ENCODE measurements around the gene CLDN24. TPM values are rescaled to one million over a fixed set of nuclear protein-coding genes. Genes with fewer than 3 reads are reported as not detected.

Gene CLDN24
- total RNA-seq, 1 donor from 2014 or later: not detected

GRCh38 chr4:183356931-183357675 is 34.9 kb upstream of the CLDN24 start:
- Histone ChIP-seq H3K27me3 (ENCODE audit: control insufficient read depth in 3 of 3, insufficient read depth in 3 of 3, low read length in 3 of 3) (peaks cover 0 to 6% (median 0%) of the 10 kb centered on the region in 3 donors), H3K36me3 (ENCODE audit: control insufficient read depth in 3 of 3, insufficient read depth in 3 of 3, low read length in 3 of 3) (no peaks in the 10 kb centered on the region), H3K27ac (ENCODE audit: low read depth, low read length) (no peak overlapping the region), H3K4me1 (ENCODE audit: control insufficient read depth in 3 of 3, insufficient read depth in 3 of 3, low read length in 3 of 3) (no peaks in the 10 kb centered on the region), H3K4me3 (ENCODE audit: low read length in 3 of 3) (no peak overlapping the region), H3K9ac (ENCODE audit: low read depth in 1 of 3, low read length in 3 of 3) (no peak overlapping the region), H3K9me3 (ENCODE audit: control insufficient read depth in 3 of 3, low read length in 3 of 3) (no peaks in the 10 kb centered on the region)

GRCh38 chr4:183356173-183356830 is 34.1 kb upstream of the CLDN24 start:
- Histone ChIP-seq H3K36me3 (ENCODE audit: control insufficient read depth in 3 of 3, insufficient read depth in 3 of 3, low read length in 3 of 3) (no peaks in the 10 kb centered on the region), H3K4me1 (ENCODE audit: control insufficient read depth in 3 of 3, insufficient read depth in 3 of 3, low read length in 3 of 3) (no peaks in the 10 kb centered on the region), H3K9me3 (ENCODE audit: control insufficient read depth in 3 of 3, low read length in 3 of 3) (no peaks in the 10 kb centered on the region), H3K9ac (ENCODE audit: low read depth in 1 of 3, low read length in 3 of 3) (no peak overlapping the region), H3K27ac (ENCODE audit: low read depth, low read length) (no peak overlapping the region), H3K27me3 (ENCODE audit: control insufficient read depth in 3 of 3, insufficient read depth in 3 of 3, low read length in 3 of 3) (peaks cover 0 to 6% (median 0%) of the 10 kb centered on the region in 3 donors), H3K4me3 (ENCODE audit: low read length in 3 of 3) (no peak overlapping the region)

- H3K27me3 ChIP-seq (ENCODE audit: control insufficient read depth in 3 of 3, insufficient read depth in 3 of 3, low read length in 3 of 3): peaks cover 0 to 10% (median 0%) of the 10 kb centered on the region in 3 donors
- H3K4me3 ChIP-seq (ENCODE audit: low read length in 3 of 3): no peak overlapping the region
- H3K4me1 ChIP-seq (ENCODE audit: control insufficient read depth in 3 of 3, insufficient read depth in 3 of 3, low read length in 3 of 3): no peaks in the 10 kb centered on the region
- H3K9me3 ChIP-seq (ENCODE audit: control insufficient read depth in 3 of 3, low read length in 3 of 3): no peaks in the 10 kb centered on the region
- H3K27ac ChIP-seq (ENCODE audit: low read depth, low read length): no peak overlapping the region
- H3K36me3 ChIP-seq (ENCODE audit: control insufficient read depth in 3 of 3, insufficient read depth in 3 of 3, low read length in 3 of 3): no peaks in the 10 kb centered on the region
- no peak overlapping the region for H3K9ac ChIP-seq (ENCODE audit: low read depth in 1 of 3, low read length in 3 of 3)
Measured at GRCh38 chr4:183355405-183355804, 33.2 kb upstream of the CLDN24 start.

- no peaks in the 10 kb centered on the region for H3K4me1 ChIP-seq (ENCODE audit: control insufficient read depth in 3 of 3, insufficient read depth in 3 of 3, low read length in 3 of 3)
- H3K4me3 ChIP-seq (ENCODE audit: low read length in 3 of 3): no peak overlapping the region
- peaks cover 0 to 12% (median 0%) of the 10 kb centered on the region in 3 donors for H3K27me3 ChIP-seq (ENCODE audit: control insufficient read depth in 3 of 3, insufficient read depth in 3 of 3, low read length in 3 of 3)
- no peaks in the 10 kb centered on the region for H3K36me3 ChIP-seq (ENCODE audit: control insufficient read depth in 3 of 3, insufficient read depth in 3 of 3, low read length in 3 of 3)
- H3K27ac ChIP-seq (ENCODE audit: low read depth, low read length): no peak overlapping the region
- H3K9ac ChIP-seq (ENCODE audit: low read depth in 1 of 3, low read length in 3 of 3): no peak overlapping the region
- no peaks in the 10 kb centered on the region for H3K9me3 ChIP-seq (ENCODE audit: control insufficient read depth in 3 of 3, low read length in 3 of 3)
Measured at GRCh38 chr4:183354219-183354618, 32.0 kb upstream of the CLDN24 start.

GRCh38 chr4:183353557-183353956 is 31.3 kb upstream of the CLDN24 start:
- H3K27ac ChIP-seq (ENCODE audit: low read depth, low read length): no peak overlapping the region
- no peaks in the 10 kb centered on the region for H3K4me1 ChIP-seq (ENCODE audit: control insufficient read depth in 3 of 3, insufficient read depth in 3 of 3, low read length in 3 of 3)
- H3K9ac ChIP-seq (ENCODE audit: low read depth in 1 of 3, low read length in 3 of 3): no peak overlapping the region
- H3K27me3 ChIP-seq (ENCODE audit: control insufficient read depth in 3 of 3, insufficient read depth in 3 of 3, low read length in 3 of 3): peaks cover 0 to 12% (median 0%) of the 10 kb centered on the region in 3 donors
- no peaks in the 10 kb centered on the region for H3K36me3 ChIP-seq (ENCODE audit: control insufficient read depth in 3 of 3, insufficient read depth in 3 of 3, low read length in 3 of 3)
- H3K9me3 ChIP-seq (ENCODE audit: control insufficient read depth in 3 of 3, low read length in 3 of 3): no peaks in the 10 kb centered on the region
- H3K4me3 ChIP-seq (ENCODE audit: low read length in 3 of 3): no peak overlapping the region

GRCh38 chr4:183352546-183352945 is 30.3 kb upstream of the CLDN24 start:
- no peaks in the 10 kb centered on the region for H3K4me1 ChIP-seq (ENCODE audit: control insufficient read depth in 3 of 3, insufficient read depth in 3 of 3, low read length in 3 of 3)
- no peaks in the 10 kb centered on the region for H3K9me3 ChIP-seq (ENCODE audit: control insufficient read depth in 3 of 3, low read length in 3 of 3)
- H3K27ac ChIP-seq (ENCODE audit: low read depth, low read length): no peak overlapping the region
- H3K36me3 ChIP-seq (ENCODE audit: control insufficient read depth in 3 of 3, insufficient read depth in 3 of 3, low read length in 3 of 3): no peaks in the 10 kb centered on the region
- no peak overlapping the region for H3K4me3 ChIP-seq (ENCODE audit: low read length in 3 of 3)
- H3K27me3 ChIP-seq (ENCODE audit: control insufficient read depth in 3 of 3, insufficient read depth in 3 of 3, low read length in 3 of 3): peaks cover 0 to 20% (median 0%) of the 10 kb centered on the region in 3 donors
- no peak overlapping the region for H3K9ac ChIP-seq (ENCODE audit: low read depth in 1 of 3, low read length in 3 of 3)

- Histone ChIP-seq H3K27me3 (ENCODE audit: control insufficient read depth in 3 of 3, insufficient read depth in 3 of 3, low read length in 3 of 3) (peaks cover 0 to 20% (median 0%) of the 10 kb centered on the region in 3 donors), H3K27ac (ENCODE audit: low read depth, low read length) (no peak overlapping the region), H3K4me3 (ENCODE audit: low read length in 3 of 3) (no peak overlapping the region), H3K4me1 (ENCODE audit: control insufficient read depth in 3 of 3, insufficient read depth in 3 of 3, low read length in 3 of 3) (no peaks in the 10 kb centered on the region), H3K36me3 (ENCODE audit: control insufficient read depth in 3 of 3, insufficient read depth in 3 of 3, low read length in 3 of 3) (no peaks in the 10 kb centered on the region), H3K9ac (ENCODE audit: low read depth in 1 of 3, low read length in 3 of 3) (no peak overlapping the region), H3K9me3 (ENCODE audit: control insufficient read depth in 3 of 3, low read length in 3 of 3) (no peaks in the 10 kb centered on the region)
Measured at GRCh38 chr4:183350317-183351071, 28.3 kb upstream of the CLDN24 start.

- H3K36me3 ChIP-seq (ENCODE audit: control insufficient read depth in 3 of 3, insufficient read depth in 3 of 3, low read length in 3 of 3): no peaks in the 10 kb centered on the region
- no peaks in the 10 kb centered on the region for H3K9me3 ChIP-seq (ENCODE audit: control insufficient read depth in 3 of 3, low read length in 3 of 3)
- H3K27me3 ChIP-seq (ENCODE audit: control insufficient read depth in 3 of 3, insufficient read depth in 3 of 3, low read length in 3 of 3): peaks cover 0 to 20% (median 3%) of the 10 kb centered on the region in 3 donors
- no peak overlapping the region for H3K27ac ChIP-seq (ENCODE audit: low read depth, low read length)
- H3K4me3 ChIP-seq (ENCODE audit: low read length in 3 of 3): no peak overlapping the region
- no peak overlapping the region for H3K9ac ChIP-seq (ENCODE audit: low read depth in 1 of 3, low read length in 3 of 3)
- no peaks in the 10 kb centered on the region for H3K4me1 ChIP-seq (ENCODE audit: control insufficient read depth in 3 of 3, insufficient read depth in 3 of 3, low read length in 3 of 3)
Measured at GRCh38 chr4:183349673-183350072, 27.4 kb upstream of the CLDN24 start.

GRCh38 chr4:183348706-183349659 is 26.8 kb upstream of the CLDN24 start:
- Histone ChIP-seq H3K4me1 (ENCODE audit: control insufficient read depth in 3 of 3, insufficient read depth in 3 of 3, low read length in 3 of 3) (no peaks in the 10 kb centered on the region), H3K4me3 (ENCODE audit: low read length in 3 of 3) (no peak overlapping the region), H3K36me3 (ENCODE audit: control insufficient read depth in 3 of 3, insufficient read depth in 3 of 3, low read length in 3 of 3) (no peaks in the 10 kb centered on the region), H3K9me3 (ENCODE audit: control insufficient read depth in 3 of 3, low read length in 3 of 3) (no peaks in the 10 kb centered on the region), H3K27me3 (ENCODE audit: control insufficient read depth in 3 of 3, insufficient read depth in 3 of 3, low read length in 3 of 3) (peaks cover 1 to 15% (median 5%) of the 10 kb centered on the region in 3 donors), H3K9ac (ENCODE audit: low read depth in 1 of 3, low read length in 3 of 3) (no peak overlapping the region), H3K27ac (ENCODE audit: low read depth, low read length) (no peak overlapping the region)
